GM10266 (cell line): ENCODE measurements around the gene FAM120B.

Source experiments
- DNase-seq: peaks from one replicate; pipeline ENCODE4 v3.0.0; 2012; ENCODE audit errors: extremely low spot score
- TF ChIP-seq, protein P1 (sequence below): IDR thresholded peaks from 2 replicates; pipeline ENCODE4 v1.5.1; 2012; ENCODE audit warnings: mild to moderate bottlenecking, low read depth; ENCODE audit not compliant: control insufficient read depth, insufficient read depth; ENCODE audit errors: missing control alignments

The FAM120B gene

DNA sequence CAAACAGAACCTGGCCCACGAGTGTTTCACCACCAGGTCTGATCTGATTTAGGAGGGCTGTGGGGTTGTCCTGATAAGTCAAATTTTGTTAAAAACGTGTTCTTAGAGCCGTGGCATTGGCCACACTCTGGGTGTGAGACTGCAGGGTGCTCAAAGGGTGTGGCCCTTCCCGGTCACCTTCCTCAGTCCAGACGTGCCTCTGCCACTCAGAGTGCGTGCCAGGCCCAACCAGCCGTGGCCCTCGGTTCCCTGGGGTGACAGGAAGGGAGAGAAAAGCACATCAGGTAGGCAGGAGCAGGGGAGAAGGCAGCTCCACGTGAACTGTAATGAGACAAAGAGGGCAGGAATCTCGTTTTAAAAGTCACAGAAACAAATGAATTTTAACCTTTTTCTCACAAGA is 115.4 kb downstream of the FAM120B start:
- TF ChIP-seq, protein P1, sequence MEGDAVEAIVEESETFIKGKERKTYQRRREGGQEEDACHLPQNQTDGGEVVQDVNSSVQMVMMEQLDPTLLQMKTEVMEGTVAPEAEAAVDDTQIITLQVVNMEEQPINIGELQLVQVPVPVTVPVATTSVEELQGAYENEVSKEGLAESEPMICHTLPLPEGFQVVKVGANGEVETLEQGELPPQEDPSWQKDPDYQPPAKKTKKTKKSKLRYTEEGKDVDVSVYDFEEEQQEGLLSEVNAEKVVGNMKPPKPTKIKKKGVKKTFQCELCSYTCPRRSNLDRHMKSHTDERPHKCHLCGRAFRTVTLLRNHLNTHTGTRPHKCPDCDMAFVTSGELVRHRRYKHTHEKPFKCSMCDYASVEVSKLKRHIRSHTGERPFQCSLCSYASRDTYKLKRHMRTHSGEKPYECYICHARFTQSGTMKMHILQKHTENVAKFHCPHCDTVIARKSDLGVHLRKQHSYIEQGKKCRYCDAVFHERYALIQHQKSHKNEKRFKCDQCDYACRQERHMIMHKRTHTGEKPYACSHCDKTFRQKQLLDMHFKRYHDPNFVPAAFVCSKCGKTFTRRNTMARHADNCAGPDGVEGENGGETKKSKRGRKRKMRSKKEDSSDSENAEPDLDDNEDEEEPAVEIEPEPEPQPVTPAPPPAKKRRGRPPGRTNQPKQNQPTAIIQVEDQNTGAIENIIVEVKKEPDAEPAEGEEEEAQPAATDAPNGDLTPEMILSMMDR, result no peak

DNA sequence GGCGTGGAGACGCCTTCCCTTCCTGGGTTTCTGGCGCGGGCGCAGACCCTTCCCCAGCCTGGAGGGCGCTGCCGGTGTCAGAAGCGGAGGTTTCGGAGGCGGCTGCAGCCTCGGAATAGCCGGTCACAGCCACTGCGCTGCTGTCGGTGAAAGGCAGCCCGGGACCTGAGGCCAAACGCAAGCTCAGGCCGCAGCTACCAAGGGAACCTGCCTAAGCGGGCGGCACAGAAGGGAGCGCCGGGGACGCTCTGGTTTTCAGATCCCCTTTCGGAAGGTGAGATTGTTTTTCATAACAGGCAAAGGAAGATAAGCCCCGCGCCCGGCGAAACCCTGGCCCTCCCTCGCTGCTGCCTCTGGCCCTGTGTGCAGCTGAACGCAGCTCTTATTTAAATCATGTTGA is 116.5 kb downstream of the FAM120B start:
- no peak for DNase-seq
- TF ChIP-seq, protein P1, result no peak

More for the DNA sequence above, 115.4 kb downstream of the FAM120B start:
- DNase-seq, result no peak

- TF ChIP-seq, protein P1, result no peak
- DNase-seq, result no peak
Measured at GRCh38 chr6:170423814-170424603, 117.5 kb downstream of the FAM120B start.

DNA sequence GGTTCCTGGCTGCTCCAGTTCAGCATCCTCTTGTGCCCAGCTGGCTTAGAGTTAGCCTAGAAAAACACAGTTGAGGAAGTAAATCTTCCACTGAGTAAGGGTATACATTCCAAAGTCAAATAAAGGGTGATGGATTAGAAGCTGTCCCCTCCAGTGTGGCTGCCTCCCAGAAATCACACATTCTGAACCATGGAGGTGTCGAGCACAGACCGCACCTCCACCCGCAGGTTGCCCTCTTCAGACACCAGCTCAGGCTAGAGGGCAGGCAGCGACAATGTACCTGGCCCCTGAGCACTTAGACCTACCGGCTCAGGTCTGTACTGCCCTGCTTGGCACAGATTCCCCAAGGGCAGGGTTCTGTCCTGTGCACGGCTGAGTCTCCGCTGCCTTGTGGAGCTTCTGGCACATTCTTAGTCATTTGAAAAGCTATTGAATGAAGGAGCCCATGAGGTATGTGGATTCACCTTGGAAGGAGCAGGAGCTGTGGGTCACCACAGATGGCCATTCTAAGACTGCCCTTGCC is 118.1 kb downstream of the FAM120B start:
- TF ChIP-seq, protein P1, result no peak
- no peak for DNase-seq

- TF ChIP-seq, protein P1, result no peak
- no peak for DNase-seq
Measured at GRCh38 chr6:170429450-170429849, 122.9 kb downstream of the FAM120B start.

DNA sequence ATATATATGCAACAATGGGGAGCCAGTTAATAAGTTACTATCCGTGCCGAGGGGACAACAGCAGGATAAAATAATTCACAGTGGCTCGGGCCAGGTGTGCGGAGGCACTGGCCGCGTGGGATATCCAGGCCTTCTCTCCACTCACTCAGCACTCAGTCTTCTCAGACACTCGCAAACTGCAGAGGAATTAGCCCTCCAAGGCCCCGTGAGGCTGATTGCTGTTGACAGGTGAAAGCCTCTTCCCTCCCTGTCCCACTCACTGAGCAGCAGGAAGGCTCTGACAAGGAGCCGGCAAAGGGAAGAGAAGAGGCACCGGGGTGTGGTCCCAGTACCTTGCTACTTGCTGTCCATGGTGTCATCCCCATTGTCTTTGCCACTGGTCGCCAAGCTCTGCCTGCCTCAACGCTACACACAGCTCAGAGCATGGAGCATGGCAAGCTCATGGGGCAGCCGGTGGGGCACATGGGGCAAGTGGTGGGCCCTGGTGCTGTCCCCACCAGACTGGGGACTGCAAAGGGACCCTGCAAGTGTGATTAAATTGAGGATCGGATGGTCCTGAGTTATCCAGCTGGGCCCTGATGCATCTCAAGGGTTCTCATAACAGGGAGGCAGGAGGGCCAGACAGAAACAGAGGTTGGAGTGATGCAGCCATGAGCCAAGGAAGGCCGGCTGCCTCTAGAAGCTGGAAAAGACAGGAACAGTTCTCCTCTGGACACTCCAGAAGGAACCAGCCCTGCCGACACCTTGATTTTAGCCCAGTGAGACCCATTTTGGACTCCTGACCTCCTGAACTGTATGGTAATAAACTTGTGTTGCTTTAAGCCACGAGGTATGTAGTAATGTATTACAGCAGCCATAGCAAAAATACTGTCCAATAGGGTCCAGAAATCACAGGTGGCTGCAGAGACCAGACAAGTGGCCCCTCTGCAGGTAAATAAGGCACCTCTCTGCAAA is 126.9 kb downstream of the FAM120B start:
- DNase-seq, result no peak

More for the DNA sequence above, 126.9 kb downstream of the FAM120B start:
- TF ChIP-seq, protein P1, result no peak
